GM23338 (cell line): Measurements from ENCODE around the gene ING3. TPM values are rescaled to one million over a fixed set of nuclear protein-coding genes. Genes with fewer than 3 reads are reported as not detected.

ENCODE experiments used
- ATAC-seq: fragments of 200-7000 bp; cut with Tn5 transposase; 3 replicates; pipeline ENCODE4 v1.9.1; 2020
- DNase-seq: peaks from one replicate; pipeline ENCODE4 v3.0.0-alpha.2; 2015; ENCODE audit warnings: low spot score
- H2AFZ ChIP-seq: fragments of 200-600 bp; sonication (generic); 2 replicates; pipeline ENCODE4 v1.8.0; 2016; ENCODE audit warnings: antibody characterized with exemption, mild to moderate bottlenecking, moderate library complexity
- H3F3A ChIP-seq: fragments of 200-600 bp; sonication (generic); replicated peaks from 2 replicates; pipeline ENCODE4 v1.8.0; 2017; ENCODE audit warnings: antibody characterized with exemption, mixed run types, low read depth
- H3K27ac ChIP-seq: fragments of 200-600 bp; sonication (generic); 2 replicates; pipeline ENCODE4 v1.6.1; 2016; ENCODE audit warnings: low read depth
- H3K27me3 ChIP-seq: fragments of 200-600 bp; sonication (generic); 2 replicates; pipeline ENCODE4 v1.8.0; 2016; ENCODE audit warnings: mild to moderate bottlenecking, mixed run types, moderate library complexity; ENCODE audit not compliant: insufficient read depth
- H3K36me3 ChIP-seq: fragments of 200-600 bp; sonication (generic); 2 replicates; pipeline ENCODE4 v1.8.0; 2016; ENCODE audit warnings: mild to moderate bottlenecking; ENCODE audit not compliant: insufficient read depth
- H3K4me1 ChIP-seq: fragments of 200-600 bp; sonication (generic); 2 replicates; pipeline ENCODE4 v1.8.0; 2016; ENCODE audit warnings: mild to moderate bottlenecking, moderate library complexity; ENCODE audit not compliant: insufficient read depth
- H3K4me2 ChIP-seq: fragments of 200-600 bp; sonication (generic); 2 replicates; pipeline ENCODE4 v1.7.1; 2017; ENCODE audit warnings: mixed run types
- H3K4me3 ChIP-seq: fragments of 200-600 bp; sonication (generic); 2 replicates; pipeline ENCODE4 v1.6.1; 2016; ENCODE audit warnings: mixed run types
- H3K79me2 ChIP-seq: fragments of 200-600 bp; sonication (generic); replicated peaks from 2 replicates; pipeline ENCODE4 v1.8.0; 2017; ENCODE audit warnings: mild to moderate bottlenecking; ENCODE audit not compliant: insufficient read depth
- H3K9me2 ChIP-seq: fragments of 200-600 bp; sonication (generic); 2 replicates; pipeline ENCODE4 v1.8.0; 2017; ENCODE audit not compliant: insufficient read depth
- H4K20me1 ChIP-seq: fragments of 200-600 bp; sonication (generic); replicated peaks from 2 replicates; pipeline ENCODE4 v1.8.0; 2017; ENCODE audit warnings: mild to moderate bottlenecking; ENCODE audit not compliant: insufficient read depth
- H3K27ac Mint-ChIP-seq: 2 replicates; pipeline ENCODE4 v1.8.0; 2020; ENCODE audit warnings: inconsistent platforms, mild to moderate bottlenecking, moderate library complexity, mixed read lengths
- H3K27me3 Mint-ChIP-seq: 3 replicates; pipeline ENCODE4 v1.8.0; 2022; ENCODE audit warnings: low read depth, mild to moderate bottlenecking, moderate library complexity, mixed read lengths, inconsistent platforms; ENCODE audit not compliant: insufficient read depth, poor library complexity
- H3K36me3 Mint-ChIP-seq: 3 replicates; pipeline ENCODE4 v1.8.0; 2021; ENCODE audit warnings: low read depth, mild to moderate bottlenecking, inconsistent platforms, moderate library complexity, mixed read lengths
- H3K4me1 Mint-ChIP-seq: 3 replicates; pipeline ENCODE4 v1.8.0; 2020; ENCODE audit warnings: mild to moderate bottlenecking, inconsistent platforms, mixed read lengths
- H3K4me3 Mint-ChIP-seq: 3 replicates; pipeline ENCODE4 v1.8.0; 2021; ENCODE audit warnings: moderate library complexity, mild to moderate bottlenecking, inconsistent platforms, mixed read lengths
- H3K9me3 Mint-ChIP-seq: 3 replicates; pipeline ENCODE4 v1.8.0; 2020; ENCODE audit warnings: moderate library complexity, mild to moderate bottlenecking, inconsistent platforms, mixed read lengths
- CREB1 ChIP-seq: fragments of 250-450 bp; sonication (Bioruptor Pico); IDR thresholded peaks from 2 replicates; pipeline ENCODE4 v1.5.0; 2020; ENCODE audit warnings: low read depth, mild to moderate bottlenecking, moderate library complexity
- CTCF ChIP-seq, 2 experiments: fragments of 200-600 bp in 1 of 2; sonication (generic) in 1 of 2; conservative IDR thresholded peaks; 2 replicates each; pipeline versions ENCODE4 v1.5.1 to v1.6.1; 2016 to 2017; ENCODE audit warnings: antibody characterized with exemption in 2 of 2, low read depth in 2 of 2, mild to moderate bottlenecking in 2 of 2, moderate library complexity in 1 of 2
- EZH2 ChIP-seq: fragments of 200-600 bp; sonication (generic); IDR thresholded peaks from one replicate; pipeline ENCODE4 v1.8.0; 2017; ENCODE audit warnings: antibody characterized with exemption, mild to moderate bottlenecking, low read depth; ENCODE audit not compliant: unreplicated experiment
- EZH2phosphoT487 ChIP-seq: fragments of 200-600 bp; sonication (generic); IDR thresholded peaks from one replicate; pipeline ENCODE4 v1.8.1; 2018; ENCODE audit warnings: antibody characterized with exemption; ENCODE audit not compliant: unreplicated experiment
- JUNB ChIP-seq: IDR thresholded peaks from one replicate; pipeline ENCODE4 v1.6.1; 2016; ENCODE audit warnings: antibody characterized with exemption; ENCODE audit not compliant: unreplicated experiment
- NANOG ChIP-seq: IDR thresholded peaks from 2 replicates; pipeline ENCODE4 v1.6.1; 2016; ENCODE audit warnings: antibody characterized with exemption, borderline replicate concordance
- POLR2AphosphoS5 ChIP-seq: IDR thresholded peaks from 2 replicates; pipeline ENCODE4 v1.6.1; 2016; ENCODE audit warnings: antibody characterized with exemption, low read depth
- STAT1 ChIP-seq: IDR thresholded peaks from one replicate; pipeline ENCODE4 v1.6.1; 2016; ENCODE audit warnings: antibody characterized with exemption; ENCODE audit not compliant: unreplicated experiment
- ZNF114 ChIP-seq: fragments of 250-450 bp; sonication (Bioruptor Pico); IDR thresholded peaks from 2 replicates; pipeline ENCODE4 v1.5.0; 2020; ENCODE audit warnings: mild to moderate bottlenecking, moderate library complexity
- ZNF331 ChIP-seq: fragments of 250-450 bp; sonication (Bioruptor Pico); IDR thresholded peaks from 2 replicates; pipeline ENCODE4 v1.5.0; 2020; ENCODE audit warnings: low read depth, mild to moderate bottlenecking, moderate library complexity
- polyA plus RNA-seq: library from polyadenylated mRNA; unstranded; fragments of >200 nt; fragmentation: Nextera tagmentation; extraction: Ambion mirVana; gene quantifications from 2 replicates; pipeline ENCODE4 v1.2.1, GENCODE V29; 2016
- total RNA-seq: library from RNA; depleted of rRNA; stranded (reverse); fragments of >200 nt; shearing (Covaris generic); gene quantifications from 2 replicates; pipeline ENCODE4 v1.2.3, GENCODE V29; 2014
- TF ChIP-seq, protein P1 (sequence below): IDR thresholded peaks from one replicate; pipeline ENCODE4 v1.6.1; 2018; ENCODE audit warnings: antibody characterized with exemption; ENCODE audit not compliant: unreplicated experiment
- TF ChIP-seq, protein P2 (sequence below): fragments of 250-450 bp; sonication (Bioruptor Pico); IDR thresholded peaks from 2 replicates; pipeline ENCODE4 v1.5.0; 2020; ENCODE audit warnings: mild to moderate bottlenecking, moderate library complexity
- TF ChIP-seq, protein P3 (sequence below): IDR thresholded peaks from 2 replicates; pipeline ENCODE4 v1.6.1; 2016; ENCODE audit warnings: antibody characterized with exemption

ING3 gene
- total and polyA plus RNA-seq, 2 experiments from 2014 or later, result 17.8 to 26.2 TPM

- Histone ChIP-seq H2AFZ (no peak overlapping the region), H3K4me1 (peaks cover 21% of the 10 kb centered on the region), H4K20me1 (no peaks in the 10 kb centered on the region), H3K79me2 (no peaks in the 10 kb centered on the region), H3K36me3 (no peaks in the 10 kb centered on the region), H3K9me2 (no peaks in the 10 kb centered on the region), H3K27me3 (no peaks in the 10 kb centered on the region), H3F3A (no peaks in the 10 kb centered on the region), H3K4me3 (no peak overlapping the region), H3K27ac (no peak overlapping the region), H3K4me2 (no peak overlapping the region)
- Mint-ChIP-seq H3K36me3 (no peaks in the 10 kb centered on the region), H3K9me3 (no peaks in the 10 kb centered on the region), H3K4me1 (peaks cover 8% of the 10 kb centered on the region; the same call in 2 of the 3 replicates), H3K27me3 (no peaks in the 10 kb centered on the region), H3K27ac (no peak overlapping the region), H3K4me3 (no peak overlapping the region)
- DNase-seq, result no peak
- ATAC-seq, result no peak
- TF ChIP-seq POLR2AphosphoS5 (no peak), NANOG (no peak), ZNF331 (no peak), EZH2phosphoT487 (no peak), JUNB (no peak), CTCF (conservative IDR thresholded peaks at IDR 0.05; ENCODE audit: low read depth in 2 of 2) (no peak), STAT1 (no peak), CREB1 (no peak), ZNF114 (no peak), EZH2 (no peak)
- TF ChIP-seq, protein P1, sequence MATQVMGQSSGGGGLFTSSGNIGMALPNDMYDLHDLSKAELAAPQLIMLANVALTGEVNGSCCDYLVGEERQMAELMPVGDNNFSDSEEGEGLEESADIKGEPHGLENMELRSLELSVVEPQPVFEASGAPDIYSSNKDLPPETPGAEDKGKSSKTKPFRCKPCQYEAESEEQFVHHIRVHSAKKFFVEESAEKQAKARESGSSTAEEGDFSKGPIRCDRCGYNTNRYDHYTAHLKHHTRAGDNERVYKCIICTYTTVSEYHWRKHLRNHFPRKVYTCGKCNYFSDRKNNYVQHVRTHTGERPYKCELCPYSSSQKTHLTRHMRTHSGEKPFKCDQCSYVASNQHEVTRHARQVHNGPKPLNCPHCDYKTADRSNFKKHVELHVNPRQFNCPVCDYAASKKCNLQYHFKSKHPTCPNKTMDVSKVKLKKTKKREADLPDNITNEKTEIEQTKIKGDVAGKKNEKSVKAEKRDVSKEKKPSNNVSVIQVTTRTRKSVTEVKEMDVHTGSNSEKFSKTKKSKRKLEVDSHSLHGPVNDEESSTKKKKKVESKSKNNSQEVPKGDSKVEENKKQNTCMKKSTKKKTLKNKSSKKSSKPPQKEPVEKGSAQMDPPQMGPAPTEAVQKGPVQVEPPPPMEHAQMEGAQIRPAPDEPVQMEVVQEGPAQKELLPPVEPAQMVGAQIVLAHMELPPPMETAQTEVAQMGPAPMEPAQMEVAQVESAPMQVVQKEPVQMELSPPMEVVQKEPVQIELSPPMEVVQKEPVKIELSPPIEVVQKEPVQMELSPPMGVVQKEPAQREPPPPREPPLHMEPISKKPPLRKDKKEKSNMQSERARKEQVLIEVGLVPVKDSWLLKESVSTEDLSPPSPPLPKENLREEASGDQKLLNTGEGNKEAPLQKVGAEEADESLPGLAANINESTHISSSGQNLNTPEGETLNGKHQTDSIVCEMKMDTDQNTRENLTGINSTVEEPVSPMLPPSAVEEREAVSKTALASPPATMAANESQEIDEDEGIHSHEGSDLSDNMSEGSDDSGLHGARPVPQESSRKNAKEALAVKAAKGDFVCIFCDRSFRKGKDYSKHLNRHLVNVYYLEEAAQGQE, result no peak
- TF ChIP-seq, protein P2, sequence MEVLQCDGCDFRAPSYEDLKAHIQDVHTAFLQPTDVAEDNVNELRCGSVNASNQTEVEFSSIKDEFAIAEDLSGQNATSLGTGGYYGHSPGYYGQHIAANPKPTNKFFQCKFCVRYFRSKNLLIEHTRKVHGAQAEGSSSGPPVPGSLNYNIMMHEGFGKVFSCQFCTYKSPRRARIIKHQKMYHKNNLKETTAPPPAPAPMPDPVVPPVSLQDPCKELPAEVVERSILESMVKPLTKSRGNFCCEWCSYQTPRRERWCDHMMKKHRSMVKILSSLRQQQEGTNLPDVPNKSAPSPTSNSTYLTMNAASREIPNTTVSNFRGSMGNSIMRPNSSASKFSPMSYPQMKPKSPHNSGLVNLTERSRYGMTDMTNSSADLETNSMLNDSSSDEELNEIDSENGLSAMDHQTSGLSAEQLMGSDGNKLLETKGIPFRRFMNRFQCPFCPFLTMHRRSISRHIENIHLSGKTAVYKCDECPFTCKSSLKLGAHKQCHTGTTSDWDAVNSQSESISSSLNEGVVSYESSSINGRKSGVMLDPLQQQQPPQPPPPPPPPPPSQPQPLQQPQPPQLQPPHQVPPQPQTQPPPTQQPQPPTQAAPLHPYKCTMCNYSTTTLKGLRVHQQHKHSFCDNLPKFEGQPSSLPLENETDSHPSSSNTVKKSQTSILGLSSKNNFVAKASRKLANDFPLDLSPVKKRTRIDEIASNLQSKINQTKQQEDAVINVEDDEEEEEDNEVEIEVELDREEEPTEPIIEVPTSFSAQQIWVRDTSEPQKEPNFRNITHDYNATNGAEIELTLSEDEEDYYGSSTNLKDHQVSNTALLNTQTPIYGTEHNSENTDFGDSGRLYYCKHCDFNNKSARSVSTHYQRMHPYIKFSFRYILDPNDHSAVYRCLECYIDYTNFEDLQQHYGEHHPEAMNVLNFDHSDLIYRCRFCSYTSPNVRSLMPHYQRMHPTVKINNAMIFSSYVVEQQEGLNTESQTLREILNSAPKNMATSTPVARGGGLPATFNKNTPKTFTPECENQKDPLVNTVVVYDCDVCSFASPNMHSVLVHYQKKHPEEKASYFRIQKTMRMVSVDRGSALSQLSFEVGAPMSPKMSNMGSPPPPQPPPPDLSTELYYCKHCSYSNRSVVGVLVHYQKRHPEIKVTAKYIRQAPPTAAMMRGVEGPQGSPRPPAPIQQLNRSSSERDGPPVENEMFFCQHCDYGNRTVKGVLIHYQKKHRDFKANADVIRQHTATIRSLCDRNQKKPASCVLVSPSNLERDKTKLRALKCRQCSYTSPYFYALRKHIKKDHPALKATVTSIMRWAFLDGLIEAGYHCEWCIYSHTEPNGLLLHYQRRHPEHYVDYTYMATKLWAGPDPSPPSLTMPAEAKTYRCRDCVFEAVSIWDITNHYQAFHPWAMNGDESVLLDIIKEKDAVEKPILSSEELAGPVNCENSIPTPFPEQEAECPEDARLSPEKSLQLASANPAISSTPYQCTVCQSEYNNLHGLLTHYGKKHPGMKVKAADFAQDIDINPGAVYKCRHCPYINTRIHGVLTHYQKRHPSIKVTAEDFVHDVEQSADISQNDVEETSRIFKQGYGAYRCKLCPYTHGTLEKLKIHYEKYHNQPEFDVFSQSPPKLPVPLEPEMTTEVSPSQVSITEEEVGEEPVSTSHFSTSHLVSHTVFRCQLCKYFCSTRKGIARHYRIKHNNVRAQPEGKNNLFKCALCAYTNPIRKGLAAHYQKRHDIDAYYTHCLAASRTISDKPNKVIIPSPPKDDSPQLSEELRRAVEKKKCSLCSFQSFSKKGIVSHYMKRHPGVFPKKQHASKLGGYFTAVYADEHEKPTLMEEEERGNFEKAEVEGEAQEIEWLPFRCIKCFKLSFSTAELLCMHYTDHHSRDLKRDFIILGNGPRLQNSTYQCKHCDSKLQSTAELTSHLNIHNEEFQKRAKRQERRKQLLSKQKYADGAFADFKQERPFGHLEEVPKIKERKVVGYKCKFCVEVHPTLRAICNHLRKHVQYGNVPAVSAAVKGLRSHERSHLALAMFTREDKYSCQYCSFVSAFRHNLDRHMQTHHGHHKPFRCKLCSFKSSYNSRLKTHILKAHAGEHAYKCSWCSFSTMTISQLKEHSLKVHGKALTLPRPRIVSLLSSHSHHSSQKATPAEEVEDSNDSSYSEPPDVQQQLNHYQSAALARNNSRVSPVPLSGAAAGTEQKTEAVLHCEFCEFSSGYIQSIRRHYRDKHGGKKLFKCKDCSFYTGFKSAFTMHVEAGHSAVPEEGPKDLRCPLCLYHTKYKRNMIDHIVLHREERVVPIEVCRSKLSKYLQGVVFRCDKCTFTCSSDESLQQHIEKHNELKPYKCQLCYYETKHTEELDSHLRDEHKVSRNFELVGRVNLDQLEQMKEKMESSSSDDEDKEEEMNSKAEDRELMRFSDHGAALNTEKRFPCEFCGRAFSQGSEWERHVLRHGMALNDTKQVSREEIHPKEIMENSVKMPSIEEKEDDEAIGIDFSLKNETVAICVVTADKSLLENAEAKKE (CRISPR knock-in tag), result no peak
- TF ChIP-seq, protein P3, sequence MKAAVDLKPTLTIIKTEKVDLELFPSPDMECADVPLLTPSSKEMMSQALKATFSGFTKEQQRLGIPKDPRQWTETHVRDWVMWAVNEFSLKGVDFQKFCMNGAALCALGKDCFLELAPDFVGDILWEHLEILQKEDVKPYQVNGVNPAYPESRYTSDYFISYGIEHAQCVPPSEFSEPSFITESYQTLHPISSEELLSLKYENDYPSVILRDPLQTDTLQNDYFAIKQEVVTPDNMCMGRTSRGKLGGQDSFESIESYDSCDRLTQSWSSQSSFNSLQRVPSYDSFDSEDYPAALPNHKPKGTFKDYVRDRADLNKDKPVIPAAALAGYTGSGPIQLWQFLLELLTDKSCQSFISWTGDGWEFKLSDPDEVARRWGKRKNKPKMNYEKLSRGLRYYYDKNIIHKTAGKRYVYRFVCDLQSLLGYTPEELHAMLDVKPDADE, result no peak
Measured at GRCh38 chr7:120919466-120919865, 31.1 kb upstream of the ING3 start.
